Measurements from ENCODE around the gene NRCAM. TPM values are rescaled to one million over a fixed set of nuclear protein-coding genes. Genes with fewer than 3 reads are reported as not detected.

The NRCAM gene
- total and polyA plus RNA-seq, 2 of the 8 experiments (the other 6 are each of a cell fraction or from before 2014, with no cell fraction given) = 2.7 to 3.8 TPM

GRCh38 chr7:108330227-108330626, 126.0 kb downstream of the NRCAM start (continued):
- no peak for TF ChIP-seq CHD2 (IDR thresholded peaks at IDR 0.05; ENCODE audit: low read length)
- TF ChIP-seq KDM5A (IDR thresholded peaks at IDR 0.05; ENCODE audit: low read length) = no peak
- TF ChIP-seq ZNF274 (IDR thresholded peaks at IDR 0.05; ENCODE audit: borderline replicate concordance, extremely low read depth, low read length) = no peak

All from H1 (cell line).